ENCODE measurements around the gene KLF11.
A peak's percentile ranks its signal among the peaks of the same experiment; 100 is the strongest.

Gene KLF11

DNA sequence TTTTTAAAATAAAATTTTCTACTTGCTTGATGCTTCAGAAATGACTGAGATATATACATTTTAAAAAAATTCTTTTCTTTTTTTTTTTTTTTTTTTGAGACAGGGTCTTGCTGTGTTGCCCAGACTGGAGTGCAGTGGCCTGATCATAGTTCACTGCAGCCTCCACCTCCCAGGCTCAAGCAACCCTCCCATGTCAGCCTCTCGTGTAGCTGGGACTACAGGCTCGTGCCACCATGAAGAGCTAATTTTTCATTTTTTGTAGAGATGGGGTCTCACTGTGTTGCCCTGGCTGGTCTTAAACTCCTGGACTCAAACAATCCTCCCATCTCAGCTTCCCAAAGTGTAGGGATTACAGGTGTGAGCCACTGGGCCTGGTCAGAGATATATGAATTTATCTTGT, 24.0 kb downstream of the KLF11 start:
- peaks cover 4% of the 10 kb centered on the region; the same call in 1 of the 2 replicates for H3K4me1 ChIP-seq (ENCODE audit: insufficient read depth, low read length)
- H3K9me3 ChIP-seq (ENCODE audit: control insufficient read depth, insufficient read depth, low read length), result no peaks in the 10 kb centered on the region
- no peaks in the 10 kb centered on the region for H3K36me3 ChIP-seq (ENCODE audit: insufficient read depth, low read length)
- no peak overlapping the region for H3K9ac ChIP-seq (ENCODE audit: low read depth, low read length)

DNA sequence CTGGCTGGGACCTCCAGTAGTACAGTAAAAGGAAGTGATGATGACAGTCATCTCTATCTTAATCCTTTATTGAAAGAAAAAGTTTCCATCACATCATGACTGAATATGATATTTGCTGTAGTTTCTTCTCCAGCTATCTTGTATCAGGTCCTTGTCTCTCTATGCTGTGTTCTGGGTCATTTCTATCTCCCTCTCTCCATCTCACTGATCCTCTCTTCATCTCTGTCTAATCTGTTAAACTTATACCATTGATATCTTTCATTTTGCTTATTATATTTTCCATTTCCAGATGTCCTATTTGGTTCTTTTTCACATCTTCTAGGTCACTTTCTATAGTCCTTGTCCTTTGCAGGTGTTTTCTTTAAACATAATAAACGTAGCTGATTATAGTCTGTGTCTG, 24.5 kb downstream of the KLF11 start:
- peaks cover 4% of the 10 kb centered on the region; the same call in 1 of the 2 replicates for H3K4me1 ChIP-seq (ENCODE audit: insufficient read depth, low read length)
- H3K9me3 ChIP-seq (ENCODE audit: control insufficient read depth, insufficient read depth, low read length), result no peaks in the 10 kb centered on the region
- no peak overlapping the region for H3K9ac ChIP-seq (ENCODE audit: low read depth, low read length)
- no peaks in the 10 kb centered on the region for H3K36me3 ChIP-seq (ENCODE audit: insufficient read depth, low read length)

DNA sequence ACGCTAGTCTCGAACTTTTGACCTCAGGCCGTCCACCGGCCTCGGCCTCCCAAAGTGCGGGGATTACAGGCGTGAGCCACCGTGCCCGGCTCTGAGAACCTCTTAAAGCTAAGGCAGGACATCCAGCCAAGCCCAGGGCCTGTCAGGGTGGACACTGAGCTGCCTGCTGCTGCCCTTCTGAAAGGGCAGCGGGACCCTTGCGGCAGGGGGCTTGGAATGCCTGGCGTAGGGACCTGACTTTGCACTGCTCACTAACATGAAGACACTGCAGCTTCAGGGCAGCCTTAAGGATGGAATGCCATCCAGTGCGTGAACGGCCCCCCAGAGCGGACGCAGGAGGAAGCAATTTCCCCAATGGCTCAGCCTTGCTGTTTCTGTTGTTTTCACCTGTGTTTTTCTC, 27.8 kb downstream of the KLF11 start:
- no peaks in the 10 kb centered on the region for H3K36me3 ChIP-seq (ENCODE audit: insufficient read depth, low read length)

DNA sequence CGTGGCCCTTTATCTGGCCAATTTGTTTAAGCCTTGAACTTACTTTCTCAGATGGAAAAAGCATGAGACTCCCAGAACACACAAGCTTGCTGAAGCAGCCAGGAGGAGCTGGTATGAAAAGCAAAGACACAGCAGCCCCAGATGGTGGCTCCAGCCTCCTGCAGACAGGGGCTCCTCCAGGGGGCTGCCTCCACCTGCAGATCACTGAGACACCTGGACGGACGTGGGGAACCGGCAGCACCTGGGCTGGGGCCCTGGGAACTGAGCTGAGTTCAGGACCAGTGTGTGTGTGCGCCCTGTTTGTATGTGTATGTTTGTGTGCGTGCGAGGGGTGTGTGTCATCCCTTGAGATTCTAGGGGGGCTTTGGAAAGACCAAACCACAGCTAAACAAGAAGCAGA, 28.2 kb downstream of the KLF11 start:
- Histone ChIP-seq H3K4me1 (ENCODE audit: insufficient read depth, low read length) (no peaks in the 10 kb centered on the region), H3K36me3 (ENCODE audit: insufficient read depth, low read length) (no peaks in the 10 kb centered on the region), H3K9me3 (ENCODE audit: control insufficient read depth, insufficient read depth, low read length) (no peaks in the 10 kb centered on the region), H3K9ac (ENCODE audit: low read depth, low read length) (no peak overlapping the region)

More for the DNA sequence above, 27.8 kb downstream of the KLF11 start:
- no peak overlapping the region for H3K9ac ChIP-seq (ENCODE audit: low read depth, low read length)
- no peaks in the 10 kb centered on the region for H3K4me1 ChIP-seq (ENCODE audit: insufficient read depth, low read length)
- no peaks in the 10 kb centered on the region for H3K9me3 ChIP-seq (ENCODE audit: control insufficient read depth, insufficient read depth, low read length)

DNA sequence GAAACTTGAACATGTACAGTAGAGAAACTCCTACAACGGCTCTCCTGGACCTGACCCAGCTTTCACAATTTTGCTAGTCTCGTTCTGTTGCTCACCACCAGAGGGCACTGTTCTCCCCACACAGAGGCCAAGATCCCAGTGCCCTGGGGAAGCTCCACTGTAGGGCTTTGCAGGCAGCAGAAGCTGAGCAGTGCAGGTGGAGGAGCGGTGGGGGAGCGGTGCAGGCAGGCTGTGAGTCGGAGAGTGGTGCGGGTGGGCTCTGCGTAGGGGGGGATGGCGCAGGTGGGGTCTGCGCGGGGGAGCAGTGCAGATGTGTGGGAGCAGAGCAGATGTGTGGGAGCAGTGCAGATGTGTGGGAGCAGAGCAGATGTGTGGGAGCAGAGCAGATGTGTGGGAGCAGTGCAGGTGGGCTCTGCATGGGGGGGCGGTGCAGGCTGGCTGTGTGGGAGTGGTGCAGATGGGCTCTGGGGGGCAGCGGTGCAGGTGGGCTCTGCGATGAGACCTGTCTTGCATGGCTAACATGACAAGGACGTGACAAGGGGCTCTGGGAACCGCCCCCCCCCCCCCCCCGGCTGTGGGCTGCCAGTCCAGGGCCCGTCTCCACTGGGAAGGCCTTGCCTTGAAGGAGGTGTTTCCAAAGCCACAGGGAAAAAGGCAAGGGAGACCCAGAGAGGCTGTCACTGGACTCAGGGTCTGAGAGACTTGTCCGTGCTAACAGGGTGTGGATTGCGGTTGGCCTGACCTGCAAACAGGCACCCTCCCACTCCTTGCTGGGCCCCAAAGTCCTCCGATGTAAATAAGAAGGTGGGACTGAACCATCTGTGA, 29.5 kb downstream of the KLF11 start:
- Histone ChIP-seq H3K9ac (ENCODE audit: low read depth, low read length) (no peak overlapping the region), H3K4me1 (ENCODE audit: insufficient read depth, low read length) (no peaks in the 10 kb centered on the region), H3K9me3 (ENCODE audit: control insufficient read depth, insufficient read depth, low read length) (no peaks in the 10 kb centered on the region), H3K36me3 (ENCODE audit: insufficient read depth, low read length) (no peaks in the 10 kb centered on the region)

DNA sequence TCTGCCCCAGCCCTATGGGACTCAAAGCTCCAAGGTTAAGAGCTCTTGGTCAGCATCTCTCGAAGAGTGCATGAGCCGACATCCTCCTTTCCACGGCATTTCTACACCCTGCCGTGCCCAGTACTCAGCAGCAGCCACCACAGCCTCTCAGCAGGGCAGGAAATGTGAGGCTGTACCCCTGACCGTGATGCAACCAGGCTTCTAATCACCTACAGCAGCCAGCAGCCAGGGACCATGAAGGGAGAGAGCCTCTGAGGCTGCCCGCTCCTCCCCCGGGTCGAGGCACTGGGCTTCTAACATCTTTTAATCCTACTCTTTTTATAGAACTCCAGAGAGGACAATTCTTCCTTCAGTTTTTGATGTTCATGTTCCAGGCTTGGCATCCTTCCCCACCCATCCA, 30.4 kb downstream of the KLF11 start:
- Histone ChIP-seq H3K9me3 (ENCODE audit: control insufficient read depth, insufficient read depth, low read length) (no peaks in the 10 kb centered on the region), H3K36me3 (ENCODE audit: insufficient read depth, low read length) (no peaks in the 10 kb centered on the region), H3K9ac (ENCODE audit: low read depth, low read length) (no peak overlapping the region), H3K4me1 (ENCODE audit: insufficient read depth, low read length) (no peaks in the 10 kb centered on the region; the same call in 1 of the 2 replicates)

DNA sequence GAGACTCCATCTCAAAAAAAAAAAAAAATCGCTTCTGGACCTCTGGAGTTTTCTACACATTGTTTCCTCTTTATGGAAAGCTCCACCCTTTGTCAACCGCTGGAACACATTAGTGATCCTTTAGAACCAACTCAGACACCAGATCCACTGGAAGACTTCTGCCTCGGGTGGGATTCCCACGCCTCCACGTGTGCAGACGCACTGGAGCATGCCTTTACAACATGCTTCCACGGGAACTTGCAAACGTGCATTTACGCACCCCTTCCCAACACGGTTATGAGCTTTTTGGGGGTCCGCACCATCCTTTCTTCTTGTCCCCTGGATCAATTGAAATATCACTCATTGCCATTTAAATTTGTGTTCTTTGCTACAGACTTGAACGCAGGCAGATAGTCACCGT, 31.8 kb downstream of the KLF11 start:
- Histone ChIP-seq H3K4me1 (ENCODE audit: insufficient read depth, low read length) (no peaks in the 10 kb centered on the region; the same call in 1 of the 2 replicates), H3K9ac (ENCODE audit: low read depth, low read length) (no peak overlapping the region), H3K9me3 (ENCODE audit: control insufficient read depth, insufficient read depth, low read length) (no peaks in the 10 kb centered on the region), H3K36me3 (ENCODE audit: insufficient read depth, low read length) (no peaks in the 10 kb centered on the region)

DNA sequence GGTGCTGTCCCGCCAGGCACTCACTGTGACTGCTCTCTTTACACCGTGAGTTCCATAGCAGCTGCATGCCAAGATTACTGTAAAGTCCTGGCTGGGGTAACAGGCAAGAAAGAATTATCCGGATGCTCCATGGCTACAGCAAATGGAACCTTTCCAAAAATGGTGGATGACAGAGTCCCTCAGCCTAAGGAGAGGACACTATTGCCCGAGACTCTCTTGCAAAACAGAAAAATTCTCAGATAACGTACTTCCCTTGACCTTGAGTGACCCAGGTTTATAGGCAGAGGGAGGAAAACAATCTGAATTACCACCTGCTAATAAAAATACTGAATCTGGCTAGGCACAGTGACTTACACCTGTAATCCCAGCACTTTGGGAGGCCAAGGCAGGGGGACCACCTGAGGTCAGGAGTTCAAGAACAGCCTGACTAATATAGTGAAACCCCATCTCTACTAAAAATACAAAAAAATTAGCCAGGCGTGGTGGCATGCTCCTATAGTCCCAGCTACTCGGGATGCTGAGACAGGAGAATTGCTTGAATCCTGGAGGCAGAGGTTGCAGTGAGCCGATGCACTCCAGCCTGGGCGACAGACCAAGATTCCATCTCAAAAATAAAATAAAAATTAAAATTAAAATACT, 32.3 kb downstream of the KLF11 start:
- Histone ChIP-seq H3K4me1 (ENCODE audit: insufficient read depth, low read length) (no peaks in the 10 kb centered on the region; the same call in 1 of the 2 replicates), H3K9ac (ENCODE audit: low read depth, low read length) (no peak overlapping the region), H3K36me3 (ENCODE audit: insufficient read depth, low read length) (no peaks in the 10 kb centered on the region), H3K9me3 (ENCODE audit: control insufficient read depth, insufficient read depth, low read length) (no peaks in the 10 kb centered on the region)

DNA sequence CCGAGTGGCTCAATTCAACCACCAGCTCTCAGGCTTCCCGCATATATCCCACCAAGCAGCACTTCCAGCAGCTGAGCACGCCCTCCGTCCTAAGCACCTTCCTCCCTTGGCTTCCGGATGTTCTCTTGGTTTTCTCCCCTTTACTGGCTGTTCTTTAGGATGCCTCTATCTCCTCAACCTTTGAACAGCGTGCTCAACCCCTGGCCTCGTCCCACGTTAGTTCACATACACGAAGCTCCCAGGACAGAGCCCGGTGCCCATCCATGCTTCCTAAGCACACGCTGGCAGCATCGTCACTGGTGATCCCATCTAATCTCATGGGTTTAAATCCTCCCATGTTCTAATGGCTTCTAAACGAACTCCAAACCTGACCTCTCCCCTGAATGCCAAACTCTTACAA, 33.2 kb downstream of the KLF11 start:
- H3K9ac ChIP-seq (ENCODE audit: low read depth, low read length), result no peak overlapping the region
- no peaks in the 10 kb centered on the region for H3K36me3 ChIP-seq (ENCODE audit: insufficient read depth, low read length)
- no peaks in the 10 kb centered on the region for H3K9me3 ChIP-seq (ENCODE audit: control insufficient read depth, insufficient read depth, low read length)
- peaks cover 4% of the 10 kb centered on the region; the same call in 1 of the 2 replicates for H3K4me1 ChIP-seq (ENCODE audit: insufficient read depth, low read length)

DNA sequence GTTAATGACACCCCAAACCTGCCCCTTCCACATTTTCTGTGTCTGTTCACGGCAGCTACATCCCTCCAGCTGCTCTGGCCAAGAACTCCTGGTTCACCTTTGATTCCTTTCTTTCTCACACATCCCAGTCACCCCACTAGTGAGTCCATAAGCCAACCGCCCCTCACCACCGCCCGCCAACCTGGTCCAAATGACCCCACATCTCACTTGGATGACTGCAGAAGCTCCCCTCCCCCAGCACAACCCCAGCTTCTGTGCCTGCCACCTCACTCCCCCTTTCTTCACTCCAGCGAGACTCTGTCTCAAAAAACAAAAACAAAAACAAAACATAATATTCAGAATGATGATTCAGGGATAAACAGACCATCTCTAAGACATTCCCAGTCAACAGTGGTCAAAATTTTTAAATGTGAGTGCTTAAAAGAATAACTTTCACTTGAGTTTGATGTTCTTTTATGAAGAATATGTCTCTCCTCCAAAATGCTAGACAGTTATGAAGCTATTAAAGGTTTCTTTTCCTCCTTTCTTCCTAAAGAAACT, 33.7 kb downstream of the KLF11 start:
- Histone ChIP-seq H3K9ac (ENCODE audit: low read depth, low read length) (no peak overlapping the region), H3K4me1 (ENCODE audit: insufficient read depth, low read length) (peaks cover 4% of the 10 kb centered on the region; the same call in 1 of the 2 replicates), H3K9me3 (ENCODE audit: control insufficient read depth, insufficient read depth, low read length) (no peaks in the 10 kb centered on the region), H3K36me3 (ENCODE audit: insufficient read depth, low read length) (no peaks in the 10 kb centered on the region)

DNA sequence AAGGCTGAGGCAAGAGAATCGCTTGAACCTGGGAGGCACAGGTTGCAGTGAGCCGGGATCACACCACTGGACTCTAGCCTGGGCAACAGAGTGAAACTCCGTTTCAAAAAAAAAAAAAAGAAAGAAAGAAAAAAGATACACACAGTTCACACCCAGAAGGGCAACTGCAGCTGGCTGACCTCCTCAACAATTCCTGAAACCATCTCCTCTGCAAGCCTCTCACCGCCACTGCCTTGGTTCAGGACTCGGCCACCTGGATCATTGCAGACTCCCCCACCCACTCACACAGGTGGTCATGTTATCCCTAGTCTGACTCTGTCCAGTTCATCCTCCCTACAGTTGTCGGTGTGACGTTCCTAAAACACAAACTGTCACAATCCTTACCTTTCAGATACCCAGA, 34.7 kb downstream of the KLF11 start:
- Histone ChIP-seq H3K36me3 (ENCODE audit: insufficient read depth, low read length) (no peaks in the 10 kb centered on the region), H3K9ac (ENCODE audit: low read depth, low read length) (no peak overlapping the region), H3K9me3 (ENCODE audit: control insufficient read depth, insufficient read depth, low read length) (no peaks in the 10 kb centered on the region), H3K4me1 (ENCODE audit: insufficient read depth, low read length) (peaks cover 4% of the 10 kb centered on the region; the same call in 1 of the 2 replicates)

DNA sequence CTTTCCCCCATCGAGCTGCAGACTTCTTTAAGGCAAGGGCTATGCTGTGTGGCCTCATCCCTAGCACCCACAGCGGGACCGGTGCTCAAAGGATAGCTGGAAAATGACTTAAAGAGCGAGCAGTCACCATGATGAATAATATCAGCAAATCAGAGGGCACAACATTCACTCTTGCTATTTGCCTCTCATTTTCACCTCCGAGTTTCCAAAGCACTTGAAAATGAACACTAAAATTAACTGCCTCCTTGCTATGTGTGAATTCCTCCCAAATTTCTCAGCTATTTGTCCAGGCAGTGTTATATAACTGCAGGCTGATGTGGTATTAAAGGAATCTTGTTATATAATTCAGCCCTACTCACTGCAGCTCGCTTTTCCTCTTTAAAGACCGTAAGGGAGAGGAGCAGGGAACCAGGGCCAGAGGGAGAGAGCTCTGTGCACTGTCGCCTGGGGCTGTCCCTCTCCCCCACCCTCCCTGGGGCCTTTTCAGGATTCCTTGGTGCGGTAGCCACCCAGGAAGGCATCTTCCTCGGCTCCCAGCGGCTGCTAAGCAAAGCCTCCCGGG, 35.4 kb downstream of the KLF11 start:
- no peaks in the 10 kb centered on the region for H3K36me3 ChIP-seq (ENCODE audit: insufficient read depth, low read length)
- H3K9ac ChIP-seq (ENCODE audit: low read depth, low read length), result peak overlapping the region; percentile 63
- H3K9me3 ChIP-seq (ENCODE audit: control insufficient read depth, insufficient read depth, low read length), result no peaks in the 10 kb centered on the region
- peaks cover 4% of the 10 kb centered on the region; the same call in 1 of the 2 replicates for H3K4me1 ChIP-seq (ENCODE audit: insufficient read depth, low read length)

DNA sequence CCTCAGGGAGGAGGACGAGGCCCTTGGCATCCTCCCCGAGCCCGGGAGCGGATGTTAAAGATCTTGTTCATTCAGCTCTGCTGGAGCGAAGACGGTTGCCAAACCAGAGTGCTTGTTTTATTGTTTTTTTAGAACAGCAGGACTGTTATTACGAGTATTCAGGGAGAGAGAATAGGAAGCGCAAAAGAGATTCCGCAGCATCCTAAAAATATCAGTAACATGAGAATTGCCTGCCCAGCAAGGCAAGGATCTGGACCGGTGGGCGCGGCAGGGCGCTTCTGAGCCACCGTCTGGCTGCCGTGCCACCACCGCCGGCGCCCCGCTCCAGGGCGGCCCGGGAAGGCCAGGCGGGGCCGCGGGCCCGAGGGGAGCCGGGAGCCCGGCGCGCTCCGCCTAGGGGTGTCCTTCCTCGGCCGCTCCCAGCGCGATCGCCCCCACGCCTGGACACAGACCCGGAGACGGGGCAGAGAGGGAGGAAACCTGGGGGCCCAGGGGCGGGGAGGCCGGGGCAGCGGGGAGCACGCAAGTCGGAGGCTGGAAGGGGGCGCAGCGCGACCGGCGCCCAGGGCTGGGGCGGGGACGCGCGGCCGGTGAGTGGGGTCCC, 36.0 kb downstream of the KLF11 start:
- peak overlapping the region; percentile 63 for H3K9ac ChIP-seq (ENCODE audit: low read depth, low read length)
- peaks cover 6% of the 10 kb centered on the region; the same call in 1 of the 2 replicates for H3K4me1 ChIP-seq (ENCODE audit: insufficient read depth, low read length)
- H3K9me3 ChIP-seq (ENCODE audit: control insufficient read depth, insufficient read depth, low read length), result no peaks in the 10 kb centered on the region
- no peaks in the 10 kb centered on the region for H3K36me3 ChIP-seq (ENCODE audit: insufficient read depth, low read length)

DNA sequence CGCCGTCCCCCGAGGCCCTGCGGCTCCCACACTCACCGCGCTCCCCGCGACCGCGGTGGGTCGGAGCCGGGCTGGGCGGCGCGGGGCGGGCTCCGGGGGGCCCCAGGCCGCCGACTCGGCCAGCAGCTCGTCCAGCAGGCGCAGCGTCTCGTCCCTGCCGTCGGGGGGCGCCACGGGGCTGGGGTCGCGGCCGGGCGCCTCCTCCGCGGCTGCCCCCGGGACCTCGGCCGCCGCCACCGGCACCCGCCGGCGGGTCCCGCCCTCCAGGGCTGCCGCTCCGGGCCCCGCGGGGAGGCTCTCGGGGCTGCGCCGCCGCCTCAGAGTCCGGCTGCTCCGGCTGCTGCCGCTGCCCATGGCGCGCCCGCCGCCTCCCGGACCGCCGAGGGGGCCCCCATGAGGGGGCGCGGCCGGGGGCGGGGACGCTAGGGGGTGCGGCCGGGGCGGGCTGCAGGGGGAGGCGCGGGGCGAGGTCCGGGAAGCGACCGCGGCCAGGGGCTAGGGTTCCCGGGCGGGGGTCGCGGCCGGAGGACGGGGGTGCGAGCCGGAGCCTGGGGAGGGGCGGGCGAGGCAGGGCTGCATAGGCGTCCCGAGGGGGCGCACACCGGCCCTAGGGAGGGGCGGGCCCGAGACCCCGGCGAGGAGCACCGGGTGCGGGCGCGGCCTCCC, 36.7 kb downstream of the KLF11 start, which contains the start of gene CYS1:
Gene CYS1, minus strand, starts transcription at position 542 of the 666 bp plus-strand sequence. Its CDS starts 188 bp downstream, at position 354.
- Histone ChIP-seq H3K4me1 (ENCODE audit: insufficient read depth, low read length) (peaks cover 8% of the 10 kb centered on the region; the same call in 1 of the 2 replicates), H3K9ac (ENCODE audit: low read depth, low read length) (peak within 1 kb of the TSS; percentile 63), H3K9me3 (ENCODE audit: control insufficient read depth, insufficient read depth, low read length) (no peaks in the 10 kb centered on the region), H3K36me3 (ENCODE audit: insufficient read depth, low read length) (no peaks in the 10 kb centered on the region)

All from ES-I3 (cell line).